Cardiac muscle cell (in vitro differentiated cells and primary cell): ENCODE measurements around the gene ALDH18A1. TPM values are rescaled to one million over a fixed set of nuclear protein-coding genes. Genes with fewer than 3 reads are reported as not detected.

ENCODE experiments used
- DNase-seq, 2 donors: peaks; one replicate each; pipeline versions ENCODE4 v3.0.0 to v3.0.0-alpha.2; 2010 to 2017; ENCODE audit warnings: low read depth in 1 of 2, low spot score in 1 of 2
- H3K27ac ChIP-seq: fragments of 200-600 bp; sonication (generic); 2 replicates; pipeline ENCODE4 v1.5.1; 2016
- H3K27me3 ChIP-seq: fragments of 200-600 bp; sonication (generic); 2 replicates; pipeline ENCODE4 v1.6.0; 2016; ENCODE audit warnings: control low read depth
- H3K36me3 ChIP-seq: fragments of 200-600 bp; sonication (generic); 2 replicates; pipeline ENCODE4 v1.5.1; 2016; ENCODE audit warnings: control low read depth
- H3K4me1 ChIP-seq: fragments of 200-600 bp; sonication (generic); 2 replicates; pipeline ENCODE4 v1.8.1; 2017; ENCODE audit warnings: low read depth, mild to moderate bottlenecking, mixed run types
- H3K4me3 ChIP-seq: fragments of 200-600 bp; sonication (generic); 2 replicates; pipeline ENCODE4 v1.5.1; 2016; ENCODE audit warnings: mild to moderate bottlenecking
- H3K9me3 ChIP-seq: fragments of 200-600 bp; sonication (generic); 2 replicates; pipeline ENCODE4 v1.5.1; 2017; ENCODE audit warnings: low read depth, mild to moderate bottlenecking, control low read depth
- CTCF ChIP-seq: IDR thresholded peaks from 2 replicates; pipeline ENCODE4 v1.5.1; 2012; ENCODE audit warnings: low read depth, mild to moderate bottlenecking, low read length
- polyA plus RNA-seq: library from polyadenylated mRNA; unstranded; fragments of >200 nt; fragmentation: Nextera tagmentation; extraction: Ambion mirVana; gene quantifications from 2 replicates; pipeline ENCODE4 v1.2.1, GENCODE V29; 2016
- total RNA-seq: library from RNA; depleted of rRNA; stranded (reverse); fragments of >200 nt; gene quantifications from 2 replicates; pipeline ENCODE4 v1.2.3, GENCODE V29; 2016

ALDH18A1 gene
- total RNA-seq (40.4 and 44.1 TPM in 2 replicates), polyA plus RNA-seq (46.6 and 49.3 TPM in 2 replicates)

- H3K27me3 ChIP-seq: no peaks in the 10 kb centered on the region
- H3K4me1 ChIP-seq: peaks cover 6% of the 10 kb centered on the region
- DNase-seq: peak; percentile 94 to 95
- H3K9me3 ChIP-seq: no peaks in the 10 kb centered on the region
- peak within 1 kb of the TSS; percentile 57 for H3K27ac ChIP-seq
- H3K36me3 ChIP-seq: peaks cover 16% of the 10 kb centered on the region
- TF ChIP-seq CTCF: no peak
- peak within 1 kb of the TSS; percentile 68 for H3K4me3 ChIP-seq
Observed at GRCh38 chr10:95656291-95657164, at the start of gene ALDH18A1. Gene ALDH18A1 (minus strand): TSS chr10:95656711. CDS start chr10:95653377, 3,334 bp downstream.

DNA sequence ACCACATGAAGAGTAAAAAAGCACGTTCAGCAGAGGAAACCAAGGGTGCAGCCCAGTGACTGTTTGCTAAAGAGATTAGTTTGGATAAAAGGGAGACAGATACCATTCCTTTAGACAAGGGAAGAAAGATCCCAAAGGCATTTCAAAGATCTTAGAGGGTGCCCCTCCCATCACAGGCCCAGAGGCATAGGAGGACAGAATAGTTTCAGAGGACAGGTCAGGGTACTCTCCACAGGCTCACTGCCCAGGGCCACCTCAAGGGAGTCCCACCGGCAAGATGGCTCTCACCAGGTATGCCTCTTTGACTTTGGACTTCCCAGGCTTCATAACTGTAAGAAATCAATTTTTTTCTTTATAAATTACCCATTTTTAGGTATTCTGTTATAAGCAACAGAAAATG lies 41.9 kb upstream of the ALDH18A1 start:
- H3K27ac ChIP-seq: no peak overlapping the region
- no peaks in the 10 kb centered on the region for H3K27me3 ChIP-seq
- DNase-seq: no peak
- H3K4me3 ChIP-seq: no peak overlapping the region
- H3K9me3 ChIP-seq: no peaks in the 10 kb centered on the region
- H3K4me1 ChIP-seq: no peaks in the 10 kb centered on the region
- H3K36me3 ChIP-seq: no peaks in the 10 kb centered on the region
- TF ChIP-seq CTCF: no peak

DNA sequence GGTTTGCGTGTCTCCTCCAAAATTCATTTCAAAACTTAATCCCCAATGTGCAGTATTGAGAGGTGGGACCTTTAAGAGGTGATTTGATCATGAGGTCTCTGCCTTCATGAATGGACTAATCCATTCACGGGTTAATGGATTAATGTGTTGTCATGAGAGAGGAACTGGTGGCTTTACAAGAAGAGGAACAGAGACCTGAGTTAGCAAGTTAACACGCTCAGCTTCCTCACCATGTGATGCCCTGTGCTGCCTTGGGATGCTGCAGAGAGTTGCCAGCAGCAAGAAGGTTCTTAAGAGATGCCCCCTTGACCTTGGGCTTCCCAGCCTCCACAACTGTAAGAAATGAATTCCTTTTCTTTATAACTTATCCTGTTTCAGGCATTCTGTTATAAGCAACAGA lies 40.9 kb upstream of the ALDH18A1 start:
- TF ChIP-seq CTCF: no peak
- H3K27me3 ChIP-seq: no peaks in the 10 kb centered on the region
- H3K4me1 ChIP-seq: peaks cover 6% of the 10 kb centered on the region
- no peak for DNase-seq
- H3K36me3 ChIP-seq: no peaks in the 10 kb centered on the region
- H3K9me3 ChIP-seq: no peaks in the 10 kb centered on the region
- no peak overlapping the region for H3K27ac ChIP-seq
- no peak overlapping the region for H3K4me3 ChIP-seq

GRCh38 chr10:95694665-95695064 lies 38.2 kb upstream of the ALDH18A1 start:
- Histone ChIP-seq H3K4me3 (no peak overlapping the region), H3K27me3 (no peaks in the 10 kb centered on the region), H3K9me3 (no peaks in the 10 kb centered on the region), H3K36me3 (peaks cover 10% of the 10 kb centered on the region), H3K27ac (no peak overlapping the region), H3K4me1 (peaks cover 7% of the 10 kb centered on the region)
- TF ChIP-seq CTCF: no peak
- DNase-seq: no peak

- Histone ChIP-seq H3K27me3 (no peaks in the 10 kb centered on the region), H3K4me3 (peak within 1 kb of the TSS; percentile 88), H3K27ac (peak within 1 kb of the TSS; percentile 87), H3K36me3 (peaks cover 16% of the 10 kb centered on the region), H3K4me1 (peaks cover 7% of the 10 kb centered on the region), H3K9me3 (no peaks in the 10 kb centered on the region)
- TF ChIP-seq CTCF: peak; percentile 99
- peak; percentile 100 for DNase-seq
Observed at GRCh38 chr10:95693668-95694534, 37.4 kb upstream of the ALDH18A1 start, which contains the start of gene TCTN3. Gene TCTN3 (minus strand): TSS chr10:95693927. CDS start chr10:95693899, 28 bp downstream.
